ENCODE data around the gene DLGAP1.

GRCh38 chr18:4276953-4277585 lies 178.0 kb downstream of the DLGAP1 start:
- TF ChIP-seq CTCF (IDR thresholded peaks at IDR 0.05; ENCODE audit: insufficient read depth, low read length) = no peak
- TF ChIP-seq POLR2AphosphoS5 (IDR thresholded peaks at IDR 0.05; ENCODE audit: low read depth) = no peak
- TF ChIP-seq, protein P1, sequence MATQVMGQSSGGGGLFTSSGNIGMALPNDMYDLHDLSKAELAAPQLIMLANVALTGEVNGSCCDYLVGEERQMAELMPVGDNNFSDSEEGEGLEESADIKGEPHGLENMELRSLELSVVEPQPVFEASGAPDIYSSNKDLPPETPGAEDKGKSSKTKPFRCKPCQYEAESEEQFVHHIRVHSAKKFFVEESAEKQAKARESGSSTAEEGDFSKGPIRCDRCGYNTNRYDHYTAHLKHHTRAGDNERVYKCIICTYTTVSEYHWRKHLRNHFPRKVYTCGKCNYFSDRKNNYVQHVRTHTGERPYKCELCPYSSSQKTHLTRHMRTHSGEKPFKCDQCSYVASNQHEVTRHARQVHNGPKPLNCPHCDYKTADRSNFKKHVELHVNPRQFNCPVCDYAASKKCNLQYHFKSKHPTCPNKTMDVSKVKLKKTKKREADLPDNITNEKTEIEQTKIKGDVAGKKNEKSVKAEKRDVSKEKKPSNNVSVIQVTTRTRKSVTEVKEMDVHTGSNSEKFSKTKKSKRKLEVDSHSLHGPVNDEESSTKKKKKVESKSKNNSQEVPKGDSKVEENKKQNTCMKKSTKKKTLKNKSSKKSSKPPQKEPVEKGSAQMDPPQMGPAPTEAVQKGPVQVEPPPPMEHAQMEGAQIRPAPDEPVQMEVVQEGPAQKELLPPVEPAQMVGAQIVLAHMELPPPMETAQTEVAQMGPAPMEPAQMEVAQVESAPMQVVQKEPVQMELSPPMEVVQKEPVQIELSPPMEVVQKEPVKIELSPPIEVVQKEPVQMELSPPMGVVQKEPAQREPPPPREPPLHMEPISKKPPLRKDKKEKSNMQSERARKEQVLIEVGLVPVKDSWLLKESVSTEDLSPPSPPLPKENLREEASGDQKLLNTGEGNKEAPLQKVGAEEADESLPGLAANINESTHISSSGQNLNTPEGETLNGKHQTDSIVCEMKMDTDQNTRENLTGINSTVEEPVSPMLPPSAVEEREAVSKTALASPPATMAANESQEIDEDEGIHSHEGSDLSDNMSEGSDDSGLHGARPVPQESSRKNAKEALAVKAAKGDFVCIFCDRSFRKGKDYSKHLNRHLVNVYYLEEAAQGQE (IDR thresholded peaks at IDR 0.05; ENCODE audit: insufficient replicate concordance, low read depth) = no peak
- TF ChIP-seq SPI1 (IDR thresholded peaks at IDR 0.05; ENCODE audit: borderline replicate concordance, low read depth) = no peak
- no peak for TF ChIP-seq GABPA (IDR thresholded peaks at IDR 0.05; ENCODE audit: low read depth)

Data from HL-60 (cell line).